ENCODE measurements around the gene MYH13.
"Not testable (repeated sequence)": the region's sequence is repeated elsewhere in the genome, so short reads cannot be mapped to it uniquely, and the experiment has no call there.

The MYH13 gene

GRCh38 chr17:10295728-10296343 is 77.0 kb downstream of the MYH13 start:
- peak; percentile 18 to 28 for DNase-seq

GRCh38 chr17:10294180-10294579 is 78.6 kb downstream of the MYH13 start:
- no peak for DNase-seq

GRCh38 chr17:10292057-10292937 is 80.5 kb downstream of the MYH13 start:
- no peak for DNase-seq

GRCh38 chr17:10291576-10291975 is 81.2 kb downstream of the MYH13 start:
- DNase-seq = not testable (repeated sequence)

DNA sequence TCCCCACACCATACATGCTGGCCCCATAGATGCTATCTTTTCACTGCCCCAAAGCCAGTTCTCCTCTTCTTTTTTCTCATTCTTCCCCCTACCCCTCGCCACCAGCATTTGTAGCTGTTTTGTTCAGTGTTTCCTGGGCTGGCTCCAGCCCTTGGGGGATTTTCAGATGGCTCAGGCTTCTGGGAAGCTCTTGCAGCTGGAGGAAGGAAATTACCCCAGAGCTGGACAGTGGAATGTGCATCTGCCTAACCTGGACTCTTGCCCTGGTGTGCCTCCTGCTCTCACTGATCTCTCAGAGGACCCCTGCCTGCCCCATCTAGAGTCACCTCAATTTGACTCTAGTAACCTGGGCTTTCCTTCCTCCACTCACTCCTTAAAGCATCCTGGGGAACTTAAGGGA is 82.8 kb downstream of the MYH13 start:
- no peak for DNase-seq

DNA sequence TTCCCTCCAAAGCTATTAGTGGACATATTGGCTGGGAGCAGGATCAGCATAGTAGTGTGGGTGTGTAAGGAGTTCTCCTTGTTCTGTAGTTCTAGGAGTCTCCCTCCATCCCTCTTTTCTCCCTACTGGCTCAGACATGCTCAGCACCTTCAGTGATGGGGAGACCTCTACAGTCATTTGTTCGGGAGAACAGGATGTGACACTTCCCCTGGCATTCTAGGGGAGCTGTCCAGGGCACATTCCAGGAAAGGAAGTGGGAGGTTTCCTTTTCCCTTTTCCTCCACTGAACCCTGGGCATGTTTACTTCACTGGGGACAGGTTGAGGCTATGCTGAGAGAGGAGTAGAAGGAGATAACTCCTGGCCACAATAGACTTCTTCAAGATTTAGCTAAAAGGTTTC is 86.5 kb downstream of the MYH13 start:
- DNase-seq = no peak

GRCh38 chr17:10285896-10286295 is 86.9 kb downstream of the MYH13 start:
- no peak for DNase-seq

DNA sequence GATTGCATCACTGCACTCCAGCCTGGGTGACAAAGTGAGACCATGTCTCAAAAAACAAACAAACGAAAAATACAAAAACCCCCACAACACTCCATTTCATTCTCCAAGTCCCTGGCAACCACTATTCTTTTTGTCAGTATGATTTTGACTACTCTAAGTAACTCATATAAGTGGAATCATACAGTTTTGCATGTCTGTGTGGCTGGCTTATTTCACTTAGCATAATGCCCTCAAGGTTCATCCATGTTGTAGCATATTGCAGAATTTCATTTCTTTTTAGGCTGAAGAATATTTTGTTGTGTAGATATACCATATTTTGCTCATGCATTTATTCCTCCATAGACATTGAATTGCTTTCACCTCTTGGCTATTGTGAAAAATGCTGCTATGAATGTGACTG is 92.7 kb downstream of the MYH13 start:
- DNase-seq = no peak

GRCh38 chr17:10278218-10278617 is 94.6 kb downstream of the MYH13 start:
- DNase-seq = no peak

- DNase-seq = no peak
Observed at GRCh38 chr17:10276436-10276835, 96.4 kb downstream of the MYH13 start.

- DNase-seq = no peak
Observed at GRCh38 chr17:10275418-10275817, 97.4 kb downstream of the MYH13 start.

GRCh38 chr17:10271106-10271562 is 101.7 kb downstream of the MYH13 start:
- no peak for DNase-seq

DNA sequence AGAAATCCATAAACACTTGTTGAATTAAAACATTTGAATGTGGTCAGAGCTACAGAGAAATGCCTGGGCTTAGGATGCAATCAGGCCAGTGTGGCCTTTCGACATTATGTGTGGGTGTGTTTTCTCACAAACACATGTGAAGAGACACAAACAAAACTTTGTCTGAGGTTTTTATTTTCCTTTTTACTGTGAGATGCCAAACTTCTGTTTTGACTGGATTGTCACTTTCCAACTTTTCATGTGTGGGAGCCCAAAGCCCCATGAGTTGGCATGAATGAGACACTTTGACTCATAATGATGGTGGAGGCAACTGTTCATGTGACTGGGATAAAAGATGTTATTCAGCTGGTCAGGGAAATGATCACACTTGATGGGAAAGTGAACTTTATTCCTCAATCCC is 102.5 kb downstream of the MYH13 start:
- DNase-seq = no peak

GRCh38 chr17:10268005-10268404 is 104.8 kb downstream of the MYH13 start:
- no peak for DNase-seq

GRCh38 chr17:10266296-10266876 is 106.4 kb downstream of the MYH13 start:
- no peak for DNase-seq

DNA sequence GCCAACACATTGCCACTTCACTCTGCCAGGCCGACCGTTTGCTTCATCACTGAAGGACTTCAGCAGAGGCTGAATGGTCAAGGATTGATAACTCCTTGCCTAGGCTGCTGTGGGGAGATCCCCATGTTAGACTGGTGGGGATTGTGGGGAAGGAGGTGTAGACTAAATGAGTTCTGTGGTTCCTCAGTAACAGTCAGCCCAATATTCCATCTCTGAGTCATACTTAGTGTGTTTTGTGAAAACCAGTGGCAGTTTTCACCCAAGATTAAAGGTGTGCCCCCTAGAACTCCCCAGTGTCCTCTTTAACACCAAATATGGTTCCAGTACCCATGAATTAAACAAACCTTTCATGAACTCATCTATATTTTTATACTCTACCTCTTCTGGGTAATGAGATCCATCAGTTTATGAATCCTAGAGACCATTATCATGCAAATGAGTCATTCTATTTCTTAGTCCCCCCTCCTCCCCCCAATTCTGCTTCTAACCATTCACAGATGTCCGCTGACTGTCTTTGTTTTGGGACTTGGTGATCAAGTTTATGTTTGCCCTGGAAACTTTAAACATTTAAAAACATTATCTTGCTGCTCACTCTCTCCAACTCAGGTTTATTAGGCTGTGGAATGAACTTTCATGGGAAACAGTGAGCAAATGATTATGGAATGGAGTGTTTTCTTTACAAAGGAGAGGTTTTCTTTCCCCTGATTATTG is 107.6 kb downstream of the MYH13 start:
- DNase-seq = no peak

GRCh38 chr17:10264051-10264450 is 108.8 kb downstream of the MYH13 start:
- no peak for DNase-seq

DNA sequence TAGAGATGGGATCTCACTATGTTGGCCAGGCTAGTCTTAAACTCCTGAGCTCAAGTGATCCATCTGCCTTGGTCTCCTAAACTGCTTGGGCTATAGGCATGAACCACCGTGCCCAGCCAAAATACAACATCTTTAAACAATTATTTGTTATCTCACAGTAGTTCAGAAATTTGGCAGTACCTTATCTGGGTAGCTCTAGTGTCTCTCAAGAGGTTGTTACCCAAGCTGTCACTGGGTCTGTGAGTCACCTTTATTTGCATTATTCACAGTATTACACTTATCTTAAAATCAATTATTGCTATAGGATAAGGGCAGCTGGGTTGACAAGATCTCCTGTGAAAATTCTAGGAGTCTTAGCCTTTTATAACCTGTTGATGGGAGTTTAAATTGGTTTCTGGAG is 110.4 kb downstream of the MYH13 start:
- no peak for DNase-seq

- no peak for DNase-seq
Observed at GRCh38 chr17:10261098-10261497, 111.7 kb downstream of the MYH13 start.

GRCh38 chr17:10251212-10251948 is 121.4 kb downstream of the MYH13 start:
- DNase-seq = no peak

All from activated CD4-positive, alpha-beta T cell treated with anti-CD3 and anti-CD28 coated beads, Interleukin-2, amount 50 U/mL, for 48 hours (primary cell).